Measurements from ENCODE around the gene BBIP1. TPM values are rescaled to one million over a fixed set of nuclear protein-coding genes. Genes with fewer than 3 reads are reported as not detected.
A peak's percentile ranks its signal among the peaks of the same experiment; 100 is the strongest.

The BBIP1 gene
- total RNA-seq, 2 donors from 2014 or later = 30.8 to 36.4 TPM

GRCh38 chr10:110860576-110861241, 58.3 kb downstream of the BBIP1 start:
- Mint-ChIP-seq H3K36me3 (ENCODE audit: low read depth) (no peaks in the 10 kb centered on the region), H3K4me3 (peak overlapping the region; percentile 41), H3K27me3 (no peaks in the 10 kb centered on the region)

GRCh38 chr10:110859973-110860376, 59.0 kb downstream of the BBIP1 start:
- DNase-seq (no peak), ATAC-seq (no peak)
- Mint-ChIP-seq H3K4me1 (peaks cover 71% of the 10 kb centered on the region), H3K27ac (peak overlapping the region; percentile 100), H3K4me3 (peak overlapping the region; percentile 41), H3K27me3 (no peaks in the 10 kb centered on the region), H3K36me3 (ENCODE audit: low read depth) (no peaks in the 10 kb centered on the region)
- no peaks in the 10 kb centered on the region for H3K9me3 ChIP-seq (ENCODE audit: control insufficient read depth, low read length, poor library complexity, severe bottlenecking)

More at GRCh38 chr10:110860576-110861241, 58.3 kb downstream of the BBIP1 start:
- DNase-seq (peak in 1 of 3 donors; percentile 28), ATAC-seq (peak; percentile 69)
- no peaks in the 10 kb centered on the region for H3K9me3 ChIP-seq (ENCODE audit: control insufficient read depth, low read length, poor library complexity, severe bottlenecking)
- Mint-ChIP-seq H3K4me1 (peaks cover 73% of the 10 kb centered on the region), H3K27ac (peak overlapping the region; percentile 100)

- Mint-ChIP-seq H3K4me1 (peaks cover 68% of the 10 kb centered on the region), H3K4me3 (peak overlapping the region; percentile 41), H3K27ac (peak overlapping the region; percentile 100), H3K27me3 (no peaks in the 10 kb centered on the region), H3K36me3 (ENCODE audit: low read depth) (no peaks in the 10 kb centered on the region)
- ATAC-seq (no peak), DNase-seq (no peak)
- no peaks in the 10 kb centered on the region for H3K9me3 ChIP-seq (ENCODE audit: control insufficient read depth, low read length, poor library complexity, severe bottlenecking)
Observed at GRCh38 chr10:110859206-110859972, 59.6 kb downstream of the BBIP1 start.

GRCh38 chr10:110858297-110858934, 60.6 kb downstream of the BBIP1 start:
- H3K9me3 ChIP-seq (ENCODE audit: control insufficient read depth, low read length, poor library complexity, severe bottlenecking) = no peaks in the 10 kb centered on the region
- H3K4me1 Mint-ChIP-seq = peaks cover 70% of the 10 kb centered on the region
- H3K27me3 Mint-ChIP-seq = no peaks in the 10 kb centered on the region
- H3K4me3 Mint-ChIP-seq = peak overlapping the region; percentile 72
- H3K27ac Mint-ChIP-seq = peak overlapping the region; percentile 100
- H3K36me3 Mint-ChIP-seq (ENCODE audit: low read depth) = no peaks in the 10 kb centered on the region
- ATAC-seq (no peak), DNase-seq (no peak)

GRCh38 chr10:110857265-110858171, 61.5 kb downstream of the BBIP1 start:
- H3K9me3 ChIP-seq (ENCODE audit: control insufficient read depth, low read length, poor library complexity, severe bottlenecking) = no peaks in the 10 kb centered on the region
- Mint-ChIP-seq H3K36me3 (ENCODE audit: low read depth) (no peaks in the 10 kb centered on the region), H3K27ac (peak overlapping the region; percentile 100), H3K27me3 (no peaks in the 10 kb centered on the region), H3K4me3 (peak overlapping the region; percentile 72), H3K4me1 (peaks cover 71% of the 10 kb centered on the region)
- ATAC-seq (peak; percentile 72), DNase-seq (no peak)

GRCh38 chr10:110853921-110854605, 64.9 kb downstream of the BBIP1 start:
- no peaks in the 10 kb centered on the region for H3K27me3 Mint-ChIP-seq
- H3K4me3 Mint-ChIP-seq = peak overlapping the region; percentile 25
- DNase-seq (no peak), ATAC-seq (no peak)
- no peaks in the 10 kb centered on the region for H3K36me3 Mint-ChIP-seq (ENCODE audit: low read depth)
- H3K9me3 ChIP-seq (ENCODE audit: control insufficient read depth, low read length, poor library complexity, severe bottlenecking) = no peaks in the 10 kb centered on the region
- peaks cover 67% of the 10 kb centered on the region for H3K4me1 Mint-ChIP-seq
- H3K27ac Mint-ChIP-seq = peak overlapping the region; percentile 93

- peaks cover 2% of the 10 kb centered on the region for H3K36me3 Mint-ChIP-seq (ENCODE audit: low read depth)
- H3K4me1 Mint-ChIP-seq = peaks cover 65% of the 10 kb centered on the region
- H3K4me3 Mint-ChIP-seq = peak overlapping the region; percentile 75
- ATAC-seq (no peak), DNase-seq (no peak)
- no peaks in the 10 kb centered on the region for H3K9me3 ChIP-seq (ENCODE audit: control insufficient read depth, low read length, poor library complexity, severe bottlenecking)
- peak overlapping the region; percentile 93 for H3K27ac Mint-ChIP-seq
- H3K27me3 Mint-ChIP-seq = no peaks in the 10 kb centered on the region
Observed at GRCh38 chr10:110852947-110853346, 66.0 kb downstream of the BBIP1 start.

GRCh38 chr10:110852255-110852896, 66.6 kb downstream of the BBIP1 start:
- H3K27me3 Mint-ChIP-seq = no peaks in the 10 kb centered on the region
- peaks cover 59% of the 10 kb centered on the region for H3K4me1 Mint-ChIP-seq
- no peak for DNase-seq
- peaks cover 4% of the 10 kb centered on the region for H3K36me3 Mint-ChIP-seq (ENCODE audit: low read depth)
- no peaks in the 10 kb centered on the region for H3K9me3 ChIP-seq (ENCODE audit: control insufficient read depth, low read length, poor library complexity, severe bottlenecking)
- peak overlapping the region; percentile 75 for H3K4me3 Mint-ChIP-seq
- no peak for ATAC-seq
- peak overlapping the region; percentile 93 for H3K27ac Mint-ChIP-seq

GRCh38 chr10:110851020-110851612, 67.9 kb downstream of the BBIP1 start:
- Mint-ChIP-seq H3K27me3 (no peaks in the 10 kb centered on the region), H3K4me3 (peak overlapping the region; percentile 73), H3K27ac (peak overlapping the region; percentile 93), H3K36me3 (ENCODE audit: low read depth) (peaks cover 5% of the 10 kb centered on the region), H3K4me1 (peaks cover 65% of the 10 kb centered on the region)
- DNase-seq (no peak), ATAC-seq (peak; percentile 75)
- no peaks in the 10 kb centered on the region for H3K9me3 ChIP-seq (ENCODE audit: control insufficient read depth, low read length, poor library complexity, severe bottlenecking)

GRCh38 chr10:110850099-110850498, 68.9 kb downstream of the BBIP1 start:
- H3K4me3 Mint-ChIP-seq = no peak overlapping the region
- ATAC-seq = no peak
- no peak overlapping the region for H3K27ac Mint-ChIP-seq
- H3K27me3 Mint-ChIP-seq = no peaks in the 10 kb centered on the region
- H3K36me3 Mint-ChIP-seq (ENCODE audit: low read depth) = peaks cover 5% of the 10 kb centered on the region
- H3K4me1 Mint-ChIP-seq = peaks cover 60% of the 10 kb centered on the region
- DNase-seq = no peak
- H3K9me3 ChIP-seq (ENCODE audit: control insufficient read depth, low read length, poor library complexity, severe bottlenecking) = no peaks in the 10 kb centered on the region
